ENCODE results near the gene XNDC1N.

XNDC1N gene

GRCh38 chr11:71948314-71949027, 20.1 kb upstream of the XNDC1N start:
- H3K27ac ChIP-seq (ENCODE audit: low read length) = no peak overlapping the region
- no peaks in the 10 kb centered on the region for H3K36me3 ChIP-seq (ENCODE audit: control insufficient read depth, low read depth, low read length)
- no peak overlapping the region for H3K9ac ChIP-seq (ENCODE audit: low read length)
- H3K4me3 ChIP-seq (ENCODE audit: low read length) = no peak overlapping the region
- no peaks in the 10 kb centered on the region for H3K4me1 ChIP-seq (ENCODE audit: control insufficient read depth, low read depth, low read length)
- H3K9me3 ChIP-seq (ENCODE audit: control insufficient read depth, low read depth, low read length) = no peaks in the 10 kb centered on the region
- no peaks in the 10 kb centered on the region for H3K27me3 ChIP-seq (ENCODE audit: control insufficient read depth, insufficient read depth, low read length)

- Histone ChIP-seq H3K27ac (ENCODE audit: low read length) (no peak overlapping the region), H3K36me3 (ENCODE audit: control insufficient read depth, low read depth, low read length) (no peaks in the 10 kb centered on the region), H3K9ac (ENCODE audit: low read length) (no peak overlapping the region), H3K4me3 (ENCODE audit: low read length) (no peak overlapping the region), H3K9me3 (ENCODE audit: control insufficient read depth, low read depth, low read length) (no peaks in the 10 kb centered on the region), H3K27me3 (ENCODE audit: control insufficient read depth, insufficient read depth, low read length) (no peaks in the 10 kb centered on the region), H3K4me1 (ENCODE audit: control insufficient read depth, low read depth, low read length) (no peaks in the 10 kb centered on the region)
Observed at GRCh38 chr11:71947498-71947897, 19.1 kb upstream of the XNDC1N start.

GRCh38 chr11:71946144-71946571, 17.8 kb upstream of the XNDC1N start:
- H3K4me1 ChIP-seq (ENCODE audit: control insufficient read depth, low read depth, low read length) = no peaks in the 10 kb centered on the region
- H3K9ac ChIP-seq (ENCODE audit: low read length) = no peak overlapping the region
- no peak overlapping the region for H3K27ac ChIP-seq (ENCODE audit: low read length)

GRCh38 chr11:71940561-71941219, 12.3 kb upstream of the XNDC1N start:
- Histone ChIP-seq H3K9me3 (ENCODE audit: control insufficient read depth, low read depth, low read length) (no peaks in the 10 kb centered on the region), H3K4me1 (ENCODE audit: control insufficient read depth, low read depth, low read length) (no peaks in the 10 kb centered on the region), H3K36me3 (ENCODE audit: control insufficient read depth, low read depth, low read length) (peaks cover 3% of the 10 kb centered on the region), H3K4me3 (ENCODE audit: low read length) (no peak overlapping the region), H3K9ac (ENCODE audit: low read length) (no peak overlapping the region), H3K27ac (ENCODE audit: low read length) (no peak overlapping the region), H3K27me3 (ENCODE audit: control insufficient read depth, insufficient read depth, low read length) (no peaks in the 10 kb centered on the region)

More at GRCh38 chr11:71946144-71946571, 17.8 kb upstream of the XNDC1N start:
- Histone ChIP-seq H3K27me3 (ENCODE audit: control insufficient read depth, insufficient read depth, low read length) (no peaks in the 10 kb centered on the region), H3K36me3 (ENCODE audit: control insufficient read depth, low read depth, low read length) (no peaks in the 10 kb centered on the region), H3K4me3 (ENCODE audit: low read length) (no peak overlapping the region), H3K9me3 (ENCODE audit: control insufficient read depth, low read depth, low read length) (no peaks in the 10 kb centered on the region)

- Histone ChIP-seq H3K9me3 (ENCODE audit: control insufficient read depth, low read depth, low read length) (no peaks in the 10 kb centered on the region), H3K4me3 (ENCODE audit: low read length) (no peak overlapping the region), H3K9ac (ENCODE audit: low read length) (no peak overlapping the region), H3K4me1 (ENCODE audit: control insufficient read depth, low read depth, low read length) (no peaks in the 10 kb centered on the region), H3K27me3 (ENCODE audit: control insufficient read depth, insufficient read depth, low read length) (no peaks in the 10 kb centered on the region), H3K36me3 (ENCODE audit: control insufficient read depth, low read depth, low read length) (peaks cover 3% of the 10 kb centered on the region), H3K27ac (ENCODE audit: low read length) (no peak overlapping the region)
Observed at GRCh38 chr11:71937826-71938225, 9.4 kb upstream of the XNDC1N start.

GRCh38 chr11:71936825-71937224, 8.4 kb upstream of the XNDC1N start:
- Histone ChIP-seq H3K9me3 (ENCODE audit: control insufficient read depth, low read depth, low read length) (no peaks in the 10 kb centered on the region), H3K27ac (ENCODE audit: low read length) (no peak overlapping the region), H3K27me3 (ENCODE audit: control insufficient read depth, insufficient read depth, low read length) (no peaks in the 10 kb centered on the region), H3K36me3 (ENCODE audit: control insufficient read depth, low read depth, low read length) (peaks cover 3% of the 10 kb centered on the region), H3K4me3 (ENCODE audit: low read length) (no peak overlapping the region), H3K4me1 (ENCODE audit: control insufficient read depth, low read depth, low read length) (no peaks in the 10 kb centered on the region), H3K9ac (ENCODE audit: low read length) (no peak overlapping the region)

- Histone ChIP-seq H3K9ac (ENCODE audit: low read length) (no peak overlapping the region), H3K9me3 (ENCODE audit: control insufficient read depth, low read depth, low read length) (no peaks in the 10 kb centered on the region), H3K4me1 (ENCODE audit: control insufficient read depth, low read depth, low read length) (no peaks in the 10 kb centered on the region), H3K27me3 (ENCODE audit: control insufficient read depth, insufficient read depth, low read length) (no peaks in the 10 kb centered on the region), H3K4me3 (ENCODE audit: low read length) (no peak overlapping the region), H3K36me3 (ENCODE audit: control insufficient read depth, low read depth, low read length) (peaks cover 3% of the 10 kb centered on the region), H3K27ac (ENCODE audit: low read length) (no peak overlapping the region)
Observed at GRCh38 chr11:71935338-71935925, 7.0 kb upstream of the XNDC1N start.

- Histone ChIP-seq H3K36me3 (ENCODE audit: control insufficient read depth, low read depth, low read length) (peaks cover 3% of the 10 kb centered on the region), H3K4me1 (ENCODE audit: control insufficient read depth, low read depth, low read length) (peaks cover 4% of the 10 kb centered on the region), H3K9ac (ENCODE audit: low read length) (no peak overlapping the region), H3K4me3 (ENCODE audit: low read length) (no peak overlapping the region), H3K9me3 (ENCODE audit: control insufficient read depth, low read depth, low read length) (no peaks in the 10 kb centered on the region), H3K27ac (ENCODE audit: low read length) (no peak overlapping the region), H3K27me3 (ENCODE audit: control insufficient read depth, insufficient read depth, low read length) (no peaks in the 10 kb centered on the region)
Observed at GRCh38 chr11:71934213-71934612, 5.8 kb upstream of the XNDC1N start.

GRCh38 chr11:71933141-71933933, 4.9 kb upstream of the XNDC1N start:
- Histone ChIP-seq H3K4me3 (ENCODE audit: low read length) (no peak overlapping the region), H3K27ac (ENCODE audit: low read length) (no peak overlapping the region), H3K9ac (ENCODE audit: low read length) (no peak overlapping the region)

GRCh38 chr11:71931245-71931602, 2.8 kb upstream of the XNDC1N start:
- Histone ChIP-seq H3K36me3 (ENCODE audit: control insufficient read depth, low read depth, low read length) (no peaks in the 10 kb centered on the region), H3K27ac (ENCODE audit: low read length) (no peak overlapping the region), H3K4me1 (ENCODE audit: control insufficient read depth, low read depth, low read length) (peaks cover 9% of the 10 kb centered on the region), H3K27me3 (ENCODE audit: control insufficient read depth, insufficient read depth, low read length) (no peaks in the 10 kb centered on the region), H3K9me3 (ENCODE audit: control insufficient read depth, low read depth, low read length) (no peaks in the 10 kb centered on the region), H3K4me3 (ENCODE audit: low read length) (no peak overlapping the region), H3K9ac (ENCODE audit: low read length) (no peak overlapping the region)

More at GRCh38 chr11:71933141-71933933, 4.9 kb upstream of the XNDC1N start:
- peaks cover 4% of the 10 kb centered on the region for H3K4me1 ChIP-seq (ENCODE audit: control insufficient read depth, low read depth, low read length)
- no peaks in the 10 kb centered on the region for H3K9me3 ChIP-seq (ENCODE audit: control insufficient read depth, low read depth, low read length)
- H3K36me3 ChIP-seq (ENCODE audit: control insufficient read depth, low read depth, low read length) = peaks cover 3% of the 10 kb centered on the region
- H3K27me3 ChIP-seq (ENCODE audit: control insufficient read depth, insufficient read depth, low read length) = no peaks in the 10 kb centered on the region

GRCh38 chr11:71930556-71931244, 2.3 kb upstream of the XNDC1N start:
- Histone ChIP-seq H3K27me3 (ENCODE audit: control insufficient read depth, insufficient read depth, low read length) (no peaks in the 10 kb centered on the region), H3K9ac (ENCODE audit: low read length) (no peak overlapping the region), H3K27ac (ENCODE audit: low read length) (no peak overlapping the region), H3K4me3 (ENCODE audit: low read length) (peak overlapping the region; percentile 93), H3K36me3 (ENCODE audit: control insufficient read depth, low read depth, low read length) (no peaks in the 10 kb centered on the region), H3K4me1 (ENCODE audit: control insufficient read depth, low read depth, low read length) (peaks cover 9% of the 10 kb centered on the region), H3K9me3 (ENCODE audit: control insufficient read depth, low read depth, low read length) (no peaks in the 10 kb centered on the region)
